HEK293 (cell line): ENCODE measurements around the gene ADAM8.

Experiments used
- CTCF ChIA-PET: fragments of 350-600 bp; formaldehyde crosslinking; extraction: SDS; loops from one replicate; lab custom pipeline; 2021; ENCODE audit warnings: antibody characterized with exemption; lab: Yijun Ruan, JAX
- POLR2A ChIA-PET: fragments of 300-600 bp; formaldehyde crosslinking; extraction: SDS; loops from one replicate; lab custom pipeline; 2020; ENCODE audit warnings: antibody characterized with exemption, inconsistent platforms; lab: Yijun Ruan, JAX
- H3K27ac ChIP-seq: fragments of 200-500 bp; sonication (Bioruptor generic); 2 replicates; pipeline ENCODE4 v1.5.1; 2014; ENCODE audit warnings: low read depth, low read length, control low read depth, inconsistent platforms; ENCODE audit errors: extremely low read depth
- H3K36me3 ChIP-seq, 2 experiments: fragments of 200-500 bp in 1 of 2; sonication (Bioruptor generic) in 1 of 2; 1 replicate in 1 of 2; 2 replicates in 1 of 2; pipeline ENCODE4 v1.5.1; 2014 to 2017; ENCODE audit warnings: inconsistent platforms in 2 of 2, low read length in 2 of 2; ENCODE audit not compliant: control insufficient read depth in 2 of 2, insufficient read depth in 1 of 2
- H3K4me1 ChIP-seq: fragments of 200-500 bp; sonication (Bioruptor generic); 2 replicates; pipeline ENCODE4 v1.5.1; 2014; ENCODE audit warnings: mild to moderate bottlenecking, low read length, inconsistent platforms; ENCODE audit not compliant: control insufficient read depth, insufficient read depth
- H3K4me3 ChIP-seq: 2 replicates; pipeline ENCODE4 v1.5.1; 2011; ENCODE audit warnings: low read depth, mild to moderate bottlenecking, control low read depth, low read length, moderate library complexity
- H3K9me3 ChIP-seq: fragments of 200-500 bp; sonication (Bioruptor generic); 2 replicates; pipeline ENCODE4 v1.5.1; 2014; ENCODE audit warnings: low read depth, low read length, inconsistent platforms; ENCODE audit not compliant: control insufficient read depth, insufficient read depth
- GLIS1 ChIP-seq: fragments of 450-650 bp; formaldehyde crosslinking; IDR thresholded peaks from 2 replicates; pipeline ENCODE4 v1.5.1; 2016; ENCODE audit warnings: missing biosample characterization, missing genetic modification characterization
- SALL2 ChIP-seq: fragments of 450-650 bp; formaldehyde crosslinking; IDR thresholded peaks from 2 replicates; pipeline ENCODE4 v1.5.0; 2017; ENCODE audit warnings: missing biosample characterization, mild to moderate bottlenecking, missing genetic modification characterization, borderline replicate concordance
- SP2 ChIP-seq: fragments of 450-650 bp; formaldehyde crosslinking; IDR thresholded peaks from 2 replicates; pipeline ENCODE4 v1.5.1; 2016; ENCODE audit warnings: missing biosample characterization, missing genetic modification characterization
- ZBTB20 ChIP-seq: fragments of 450-650 bp; formaldehyde crosslinking; IDR thresholded peaks from 2 replicates; pipeline ENCODE4 v1.5.1; 2016; ENCODE audit warnings: missing biosample characterization, missing genetic modification characterization
- ZBTB48 ChIP-seq: fragments of 450-650 bp; formaldehyde crosslinking; IDR thresholded peaks from 2 replicates; pipeline ENCODE4 v1.5.1; 2016; ENCODE audit warnings: missing biosample characterization, missing genetic modification characterization
- ZBTB7A ChIP-seq: fragments of 450-650 bp; formaldehyde crosslinking; IDR thresholded peaks from 2 replicates; pipeline ENCODE4 v1.5.1; 2016; ENCODE audit warnings: low read depth, missing biosample characterization, missing genetic modification characterization
- ZFHX2 ChIP-seq: fragments of 450-650 bp; formaldehyde crosslinking; conservative IDR thresholded peaks from 2 replicates; pipeline ENCODE4 v1.5.1; 2016; ENCODE audit warnings: missing biosample characterization, missing genetic modification characterization
- ZIC2 ChIP-seq: fragments of 450-650 bp; formaldehyde crosslinking; IDR thresholded peaks from 2 replicates; pipeline ENCODE4 v1.5.1; 2016; ENCODE audit warnings: missing biosample characterization, missing genetic modification characterization
- ZNF146 ChIP-seq: fragments of 450-650 bp; formaldehyde crosslinking; IDR thresholded peaks from 2 replicates; pipeline ENCODE4 v1.5.1; 2016; ENCODE audit warnings: missing biosample characterization, missing genetic modification characterization
- ZNF24 ChIP-seq: fragments of 450-650 bp; formaldehyde crosslinking; IDR thresholded peaks from 2 replicates; pipeline ENCODE4 v1.5.1; 2016; ENCODE audit warnings: missing biosample characterization, missing genetic modification characterization
- ZNF335 ChIP-seq: fragments of 450-650 bp; formaldehyde crosslinking; conservative IDR thresholded peaks from 2 replicates; pipeline ENCODE4 v1.5.1; 2016; ENCODE audit warnings: missing biosample characterization, missing genetic modification characterization
- ZNF391 ChIP-seq: fragments of 450-650 bp; formaldehyde crosslinking; IDR thresholded peaks from 2 replicates; pipeline ENCODE4 v1.5.1; 2016; ENCODE audit warnings: low read depth, missing biosample characterization, missing genetic modification characterization, borderline replicate concordance
- ZNF394 ChIP-seq: fragments of 450-650 bp; formaldehyde crosslinking; IDR thresholded peaks from 2 replicates; pipeline ENCODE4 v1.5.1; 2016; ENCODE audit warnings: missing biosample characterization, missing genetic modification characterization, mild to moderate bottlenecking, moderate library complexity, borderline replicate concordance
- ZNF423 ChIP-seq: fragments of 450-650 bp; formaldehyde crosslinking; IDR thresholded peaks from 2 replicates; pipeline ENCODE4 v1.5.1; 2016; ENCODE audit warnings: missing biosample characterization, missing genetic modification characterization
- ZNF433 ChIP-seq: fragments of 450-650 bp; formaldehyde crosslinking; IDR thresholded peaks from 2 replicates; pipeline ENCODE4 v1.5.1; 2016; ENCODE audit warnings: missing biosample characterization, missing genetic modification characterization, low read depth
- ZNF521 ChIP-seq: fragments of 450-650 bp; formaldehyde crosslinking; IDR thresholded peaks from 2 replicates; pipeline ENCODE4 v1.5.1; 2017; ENCODE audit warnings: missing biosample characterization, mild to moderate bottlenecking, missing genetic modification characterization
- ZNF530 ChIP-seq: fragments of 450-650 bp; formaldehyde crosslinking; IDR thresholded peaks from 2 replicates; pipeline ENCODE4 v1.5.1; 2016; ENCODE audit warnings: low read depth, missing biosample characterization, missing genetic modification characterization
- ZNF658 ChIP-seq: fragments of 450-650 bp; formaldehyde crosslinking; IDR thresholded peaks from 2 replicates; pipeline ENCODE4; 2016; ENCODE audit warnings: missing biosample characterization, missing genetic modification characterization
- ZNF707 ChIP-seq: fragments of 450-650 bp; formaldehyde crosslinking; IDR thresholded peaks from 2 replicates; pipeline ENCODE4 v1.5.1; 2016; ENCODE audit warnings: missing biosample characterization, missing genetic modification characterization
- ZNF777 ChIP-seq: fragments of 450-650 bp; formaldehyde crosslinking; IDR thresholded peaks from 2 replicates; pipeline ENCODE4 v1.5.1; 2017; ENCODE audit warnings: missing biosample characterization, missing genetic modification characterization, borderline replicate concordance
- ZXDB ChIP-seq: fragments of 450-650 bp; formaldehyde crosslinking; IDR thresholded peaks from 2 replicates; pipeline ENCODE4 v1.5.1; 2016; ENCODE audit warnings: missing biosample characterization, missing genetic modification characterization
- TF ChIP-seq, protein P1 (sequence below): fragments of 450-650 bp; formaldehyde crosslinking; IDR thresholded peaks from 2 replicates; pipeline ENCODE4 v1.5.1; 2016; ENCODE audit warnings: missing biosample characterization, missing genetic modification characterization
- TF ChIP-seq, protein P2 (sequence below): fragments of 450-650 bp; formaldehyde crosslinking; IDR thresholded peaks from 2 replicates; pipeline ENCODE4 v1.5.1; 2016; ENCODE audit warnings: missing biosample characterization, missing genetic modification characterization, low read depth
- TF ChIP-seq, protein P3 (sequence below): fragments of 450-650 bp; formaldehyde crosslinking; IDR thresholded peaks from 2 replicates; pipeline ENCODE4 v1.5.1; 2016; ENCODE audit warnings: missing biosample characterization, missing genetic modification characterization
- TF ChIP-seq, protein P4 (sequence below): fragments of 450-650 bp; formaldehyde crosslinking; IDR thresholded peaks from 2 replicates; pipeline ENCODE4 v1.5.1; 2016; ENCODE audit warnings: missing biosample characterization, missing genetic modification characterization

Gene ADAM8

DNA sequence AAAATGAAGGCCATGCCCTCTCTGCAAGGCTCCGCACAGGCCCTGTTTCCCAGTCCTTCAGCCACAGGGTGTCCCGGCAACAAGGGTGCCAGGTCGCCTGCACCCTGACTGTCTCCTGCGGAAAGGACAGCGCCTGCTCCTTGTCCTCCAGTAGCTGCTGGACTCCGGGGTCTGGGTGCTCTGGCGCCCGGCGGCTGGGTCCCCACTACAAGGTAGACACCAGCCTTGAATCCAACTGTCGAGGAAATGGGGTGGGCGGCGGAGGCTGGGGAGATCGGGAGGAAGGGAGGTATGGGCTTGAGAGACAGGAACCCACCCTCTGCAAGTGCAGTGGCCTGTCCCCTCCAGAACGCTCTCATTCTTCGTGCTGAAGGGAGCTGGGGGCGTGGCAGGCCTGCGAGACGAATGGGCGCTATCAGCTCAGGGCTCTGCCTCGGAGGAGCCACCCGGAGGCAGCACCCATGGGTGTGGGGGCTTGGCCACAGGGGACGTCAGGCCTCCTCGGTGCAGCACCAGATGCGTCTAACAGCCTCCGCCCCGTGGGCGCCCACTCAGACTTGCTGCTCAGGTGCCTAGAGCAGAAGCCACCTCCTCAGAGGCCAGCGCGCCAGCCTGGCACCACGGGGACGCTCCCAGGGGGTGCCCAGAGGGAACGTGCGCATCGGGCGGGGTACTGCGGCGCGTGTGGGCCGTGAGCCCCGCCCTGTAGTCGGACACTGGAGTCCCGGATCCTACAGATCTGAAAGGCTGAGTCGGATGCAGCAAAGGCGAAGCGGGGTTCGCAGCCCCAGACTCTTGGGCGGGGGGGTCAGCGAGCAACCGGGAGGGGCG lies 15.6 kb downstream of the ADAM8 start (continued):
- TF ChIP-seq ZBTB7A (tag by site-specific recombination) (no peak; the same call in 1 of the 2 replicates), ZNF707 (tag by site-specific recombination) (no peak), ZNF658 (tag by site-specific recombination) (no peak), SALL2 (tag by site-specific recombination) (no peak), ZNF777 (tag by site-specific recombination) (no peak), SP2 (tag by site-specific recombination) (peak; percentile 21; the same call in 1 of the 2 replicates), ZNF24 (tag by site-specific recombination) (no peak), ZIC2 (peak; percentile 87), ZNF530 (no peak), ZXDB (peak; percentile 67), ZNF423 (peak; percentile 100), ZNF433 (no peak), ZNF391 (no peak), GLIS1 (tag by site-specific recombination) (peak; percentile 94), ZFHX2 (tag by site-specific recombination) (peak; percentile 75)
- TF ChIP-seq, protein P1, sequence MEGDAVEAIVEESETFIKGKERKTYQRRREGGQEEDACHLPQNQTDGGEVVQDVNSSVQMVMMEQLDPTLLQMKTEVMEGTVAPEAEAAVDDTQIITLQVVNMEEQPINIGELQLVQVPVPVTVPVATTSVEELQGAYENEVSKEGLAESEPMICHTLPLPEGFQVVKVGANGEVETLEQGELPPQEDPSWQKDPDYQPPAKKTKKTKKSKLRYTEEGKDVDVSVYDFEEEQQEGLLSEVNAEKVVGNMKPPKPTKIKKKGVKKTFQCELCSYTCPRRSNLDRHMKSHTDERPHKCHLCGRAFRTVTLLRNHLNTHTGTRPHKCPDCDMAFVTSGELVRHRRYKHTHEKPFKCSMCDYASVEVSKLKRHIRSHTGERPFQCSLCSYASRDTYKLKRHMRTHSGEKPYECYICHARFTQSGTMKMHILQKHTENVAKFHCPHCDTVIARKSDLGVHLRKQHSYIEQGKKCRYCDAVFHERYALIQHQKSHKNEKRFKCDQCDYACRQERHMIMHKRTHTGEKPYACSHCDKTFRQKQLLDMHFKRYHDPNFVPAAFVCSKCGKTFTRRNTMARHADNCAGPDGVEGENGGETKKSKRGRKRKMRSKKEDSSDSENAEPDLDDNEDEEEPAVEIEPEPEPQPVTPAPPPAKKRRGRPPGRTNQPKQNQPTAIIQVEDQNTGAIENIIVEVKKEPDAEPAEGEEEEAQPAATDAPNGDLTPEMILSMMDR = 0 out of 2 replicates have a peak, but pooled peaks have one; percentile 31
- TF ChIP-seq, protein P2, sequence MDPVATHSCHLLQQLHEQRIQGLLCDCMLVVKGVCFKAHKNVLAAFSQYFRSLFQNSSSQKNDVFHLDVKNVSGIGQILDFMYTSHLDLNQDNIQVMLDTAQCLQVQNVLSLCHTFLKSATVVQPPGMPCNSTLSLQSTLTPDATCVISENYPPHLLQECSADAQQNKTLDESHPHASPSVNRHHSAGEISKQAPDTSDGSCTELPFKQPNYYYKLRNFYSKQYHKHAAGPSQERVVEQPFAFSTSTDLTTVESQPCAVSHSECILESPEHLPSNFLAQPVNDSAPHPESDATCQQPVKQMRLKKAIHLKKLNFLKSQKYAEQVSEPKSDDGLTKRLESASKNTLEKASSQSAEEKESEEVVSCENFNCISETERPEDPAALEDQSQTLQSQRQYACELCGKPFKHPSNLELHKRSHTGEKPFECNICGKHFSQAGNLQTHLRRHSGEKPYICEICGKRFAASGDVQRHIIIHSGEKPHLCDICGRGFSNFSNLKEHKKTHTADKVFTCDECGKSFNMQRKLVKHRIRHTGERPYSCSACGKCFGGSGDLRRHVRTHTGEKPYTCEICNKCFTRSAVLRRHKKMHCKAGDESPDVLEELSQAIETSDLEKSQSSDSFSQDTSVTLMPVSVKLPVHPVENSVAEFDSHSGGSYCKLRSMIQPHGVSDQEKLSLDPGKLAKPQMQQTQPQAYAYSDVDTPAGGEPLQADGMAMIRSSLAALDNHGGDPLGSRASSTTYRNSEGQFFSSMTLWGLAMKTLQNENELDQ (tag by site-specific recombination) = no peak
- TF ChIP-seq, protein P3, sequence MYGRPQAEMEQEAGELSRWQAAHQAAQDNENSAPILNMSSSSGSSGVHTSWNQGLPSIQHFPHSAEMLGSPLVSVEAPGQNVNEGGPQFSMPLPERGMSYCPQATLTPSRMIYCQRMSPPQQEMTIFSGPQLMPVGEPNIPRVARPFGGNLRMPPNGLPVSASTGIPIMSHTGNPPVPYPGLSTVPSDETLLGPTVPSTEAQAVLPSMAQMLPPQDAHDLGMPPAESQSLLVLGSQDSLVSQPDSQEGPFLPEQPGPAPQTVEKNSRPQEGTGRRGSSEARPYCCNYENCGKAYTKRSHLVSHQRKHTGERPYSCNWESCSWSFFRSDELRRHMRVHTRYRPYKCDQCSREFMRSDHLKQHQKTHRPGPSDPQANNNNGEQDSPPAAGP (tag by site-specific recombination) = peak; percentile 59; the same call in 1 of the 2 replicates
- TF ChIP-seq, protein P4, sequence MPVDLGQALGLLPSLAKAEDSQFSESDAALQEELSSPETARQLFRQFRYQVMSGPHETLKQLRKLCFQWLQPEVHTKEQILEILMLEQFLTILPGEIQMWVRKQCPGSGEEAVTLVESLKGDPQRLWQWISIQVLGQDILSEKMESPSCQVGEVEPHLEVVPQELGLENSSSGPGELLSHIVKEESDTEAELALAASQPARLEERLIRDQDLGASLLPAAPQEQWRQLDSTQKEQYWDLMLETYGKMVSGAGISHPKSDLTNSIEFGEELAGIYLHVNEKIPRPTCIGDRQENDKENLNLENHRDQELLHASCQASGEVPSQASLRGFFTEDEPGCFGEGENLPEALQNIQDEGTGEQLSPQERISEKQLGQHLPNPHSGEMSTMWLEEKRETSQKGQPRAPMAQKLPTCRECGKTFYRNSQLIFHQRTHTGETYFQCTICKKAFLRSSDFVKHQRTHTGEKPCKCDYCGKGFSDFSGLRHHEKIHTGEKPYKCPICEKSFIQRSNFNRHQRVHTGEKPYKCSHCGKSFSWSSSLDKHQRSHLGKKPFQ = no peak

DNA sequence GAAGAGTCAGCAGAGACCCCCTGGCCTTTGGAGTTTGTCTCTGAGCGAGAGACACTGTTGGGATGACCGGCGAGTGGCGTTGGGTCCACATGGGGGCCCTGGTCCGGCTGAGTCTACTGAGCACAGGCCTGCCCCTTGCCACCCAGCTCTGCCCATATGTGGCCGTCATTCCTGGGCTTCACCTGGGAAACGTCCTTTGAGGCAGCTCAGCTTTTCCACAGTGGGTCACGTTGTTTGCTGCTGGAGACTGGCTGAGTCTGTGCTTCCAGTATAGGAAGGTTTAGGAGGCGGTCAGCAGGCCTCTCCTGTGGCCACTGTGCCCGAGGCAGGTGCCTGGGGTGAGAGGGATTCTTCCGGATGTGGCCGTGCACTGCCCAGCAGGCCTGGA lies 17.1 kb downstream of the ADAM8 start:
- Histone ChIP-seq H3K9me3 (no peaks in the 10 kb centered on the region), H3K36me3 (no peaks in the 10 kb centered on the region), H3K4me1 (peaks cover 3% of the 10 kb centered on the region), H3K4me3 (no peak overlapping the region), H3K27ac (no peak overlapping the region)
- POLR2A ChIA-PET = no interaction called here
- TF ChIP-seq ZBTB20 (tag by site-specific recombination) (no peak), ZNF146 (tag by site-specific recombination) (no peak), ZBTB48 (tag by site-specific recombination) (no peak), ZNF335 (tag by site-specific recombination) (0 out of 2 replicates have a peak, but pooled peaks have one; percentile 9), ZNF394 (peak; percentile 6; the same call in 1 of the 2 replicates), ZNF521 (tag by site-specific recombination) (no peak), ZNF530 (no peak)
- CTCF ChIA-PET = interaction anchor here (1.0 to 1.3 kb wide), 2 partner anchors 114 to 116 kb away, joined by 3 to 4 read pairs; no protein-coding TSS in a partner anchor
